HG03159 (cell line): Measurements from ENCODE around the gene EMP2.
A peak's percentile ranks its signal among the peaks of the same experiment; 100 is the strongest.
"Not testable (repeated sequence)": the region's sequence is repeated elsewhere in the genome, so short reads cannot be mapped to it uniquely, and the experiment has no call there.

ENCODE experiments used
- ATAC-seq: cut with Tn5 transposase; IDR thresholded peaks from one replicate; pipeline ENCODE4 v1.9.1; 2021; ENCODE audit warnings: mild to moderate bottlenecking, moderate library complexity; ENCODE audit not compliant: unreplicated experiment

EMP2 gene

DNA sequence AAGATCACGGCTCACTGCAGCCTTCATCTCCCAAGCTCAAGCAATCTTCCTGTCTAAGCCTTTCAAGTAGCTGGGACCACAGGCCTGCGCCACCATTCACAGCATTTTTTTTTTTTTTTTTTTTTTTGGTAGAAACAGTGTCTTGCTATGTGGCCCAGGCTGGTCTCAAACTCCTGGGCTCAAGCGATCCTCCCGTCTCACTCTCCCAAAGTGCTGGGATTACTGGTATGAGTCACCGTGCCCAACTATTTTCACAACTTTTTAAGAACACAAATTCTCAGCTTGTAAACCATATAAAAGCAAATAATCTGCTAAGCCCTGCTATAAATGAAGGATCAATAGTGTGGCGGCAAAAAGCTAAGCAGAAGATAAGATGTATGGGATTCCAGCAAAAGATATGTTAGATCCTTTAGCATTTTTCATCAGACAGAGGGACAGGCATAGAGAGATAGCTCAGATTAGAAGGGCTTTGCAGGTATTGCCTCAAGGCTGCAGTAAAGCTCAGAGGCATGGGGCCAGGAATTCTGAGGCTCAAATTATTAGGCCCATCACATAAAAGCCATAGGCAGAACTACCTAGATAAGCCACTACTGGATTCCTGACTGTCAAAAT is 55.1 kb downstream of the EMP2 start:
- ATAC-seq, result no peak

DNA sequence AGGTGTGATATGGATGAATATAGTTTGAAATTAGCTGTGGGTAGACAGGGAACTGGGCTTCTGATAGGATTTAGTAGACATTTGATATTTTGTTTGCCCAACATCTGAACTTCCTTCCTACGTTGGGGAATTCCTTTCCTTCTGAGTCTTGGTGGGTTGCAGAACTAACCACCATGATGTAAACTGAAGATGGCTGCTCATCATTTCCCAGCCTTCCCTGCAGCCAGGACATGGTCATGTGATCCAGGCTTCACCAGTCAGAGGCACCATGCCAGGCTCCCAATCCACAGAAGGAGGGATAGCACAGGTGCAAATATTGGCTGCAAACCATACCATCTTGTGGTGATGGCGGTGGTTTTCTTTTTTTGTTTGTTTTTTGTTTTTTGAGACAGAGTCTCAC is 57.4 kb downstream of the EMP2 start:
- ATAC-seq, result no peak

DNA sequence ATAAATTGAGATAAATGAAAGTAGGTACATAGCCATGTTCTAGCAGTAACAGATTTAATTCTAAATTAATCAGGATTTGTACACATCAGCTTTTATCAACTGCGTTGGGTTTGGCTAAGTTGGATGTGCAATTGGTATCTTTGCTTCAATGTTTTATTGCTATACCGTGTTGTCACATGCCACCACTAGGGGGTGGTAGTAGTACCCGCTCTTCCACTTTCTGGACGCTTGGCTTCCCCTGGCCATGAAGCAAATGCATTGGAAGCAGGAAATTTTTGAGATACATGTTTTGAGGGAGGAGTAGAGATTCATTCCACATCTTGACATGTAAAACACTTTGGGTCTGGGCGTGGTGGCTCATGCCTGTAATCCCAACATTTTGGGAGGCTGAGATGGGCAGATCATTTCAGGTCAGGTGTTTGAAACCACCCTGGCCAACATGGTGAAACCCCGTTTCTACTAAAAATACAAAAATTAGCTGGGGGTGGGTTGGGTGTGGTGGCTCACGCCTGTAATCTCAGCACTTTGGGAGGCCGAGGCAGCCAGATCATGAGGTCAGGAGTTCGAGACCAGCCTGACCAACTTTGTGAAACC is 58.6 kb downstream of the EMP2 start:
- no peak for ATAC-seq

DNA sequence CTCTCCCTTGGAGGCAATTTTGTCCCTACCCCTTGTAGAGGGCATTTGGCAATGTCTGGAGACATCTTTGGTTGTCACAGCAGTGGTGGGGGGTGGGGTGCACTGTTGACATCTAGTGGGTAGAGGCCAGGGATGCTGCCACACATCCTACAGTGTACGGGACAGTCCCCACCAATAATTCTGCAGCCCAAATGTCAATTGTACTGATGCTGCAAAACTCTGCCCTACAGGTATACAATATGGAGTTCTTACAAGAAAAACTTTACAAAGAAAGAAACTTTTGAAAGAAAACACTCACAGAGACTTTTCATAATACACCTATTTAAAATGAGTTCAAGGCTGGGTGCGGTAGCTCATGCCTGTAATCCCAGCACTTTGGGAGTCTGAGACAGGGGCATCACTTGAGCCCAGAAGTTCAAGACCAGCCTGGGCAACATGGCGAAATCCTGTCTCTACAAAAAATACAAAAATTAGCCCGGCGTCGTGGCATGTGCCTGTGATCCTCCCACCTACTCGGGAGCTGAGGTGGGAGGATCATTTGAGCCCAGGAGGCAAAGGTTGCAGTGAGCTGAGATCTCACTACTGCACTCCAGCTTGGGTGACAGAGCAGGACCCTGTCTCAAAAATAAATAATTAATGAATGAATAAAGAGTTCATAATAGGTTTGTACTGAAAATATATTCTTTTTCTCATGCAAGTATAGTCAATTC is 59.4 kb downstream of the EMP2 start:
- no peak for ATAC-seq

DNA sequence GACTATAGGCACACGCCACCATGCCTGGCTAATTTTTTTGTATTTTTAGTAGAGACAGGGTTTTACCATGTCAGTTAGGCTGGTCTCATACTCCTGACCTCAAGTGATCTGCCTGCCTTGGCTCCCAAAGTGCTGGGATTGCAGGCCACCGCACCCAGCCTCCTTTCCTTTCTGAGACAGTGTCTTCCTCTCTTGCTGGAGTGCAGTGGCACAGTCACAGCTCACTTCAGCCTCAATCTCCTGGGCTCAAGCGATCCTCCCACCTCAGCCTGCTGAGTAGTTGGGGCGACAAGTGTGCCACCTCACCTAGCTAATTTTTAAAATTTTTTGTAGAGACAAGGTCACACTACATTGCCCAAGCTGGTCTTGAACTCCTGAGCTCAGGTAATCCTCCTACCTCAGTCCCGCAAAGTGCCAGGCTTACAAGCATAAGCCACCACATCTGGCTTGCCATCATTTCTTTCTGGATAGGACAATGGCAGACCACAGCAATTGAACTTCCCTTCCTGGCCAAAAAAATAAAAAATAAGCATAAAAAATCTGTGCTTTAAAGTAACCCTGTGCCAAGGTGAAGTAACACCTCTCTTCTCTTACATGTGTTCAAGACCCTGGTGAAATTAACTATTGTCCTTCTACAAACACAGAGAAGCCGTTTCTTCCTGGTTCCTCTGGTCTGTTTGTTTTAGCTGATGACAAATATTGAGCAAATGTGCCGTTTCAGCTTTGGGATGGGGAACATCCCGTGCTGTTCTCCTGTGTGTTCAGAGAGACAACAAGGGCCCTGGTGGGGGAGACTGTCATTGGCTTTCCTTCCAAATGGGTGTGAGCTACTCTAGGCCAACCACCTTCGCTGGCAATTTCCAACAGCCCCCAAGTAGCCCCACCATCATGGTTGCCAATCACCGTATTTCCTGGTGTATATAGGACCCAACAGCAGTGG is 60.2 kb downstream of the EMP2 start:
- no peak for ATAC-seq

DNA sequence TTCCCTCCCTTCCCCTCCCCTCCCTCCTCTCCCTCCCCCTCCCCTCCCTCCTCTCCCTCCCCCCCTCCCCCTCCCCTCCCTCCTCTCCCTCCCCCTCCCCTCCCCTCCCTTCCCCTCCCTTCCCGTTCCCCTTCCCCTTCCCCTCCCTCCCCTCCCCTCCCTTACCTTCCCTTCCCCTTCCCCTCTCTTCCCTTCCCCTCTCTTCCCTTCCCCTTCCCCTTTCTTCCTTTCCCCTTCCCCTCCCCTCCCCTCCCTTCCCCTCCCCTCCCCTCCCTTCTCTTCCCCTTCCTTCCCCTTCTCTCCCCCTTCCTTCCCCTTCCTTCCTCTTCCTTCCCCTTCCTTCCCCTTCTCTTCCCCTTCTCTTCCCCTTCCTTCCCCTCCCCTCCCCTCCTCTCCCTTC is 61.1 kb downstream of the EMP2 start:
- no peak for ATAC-seq

DNA sequence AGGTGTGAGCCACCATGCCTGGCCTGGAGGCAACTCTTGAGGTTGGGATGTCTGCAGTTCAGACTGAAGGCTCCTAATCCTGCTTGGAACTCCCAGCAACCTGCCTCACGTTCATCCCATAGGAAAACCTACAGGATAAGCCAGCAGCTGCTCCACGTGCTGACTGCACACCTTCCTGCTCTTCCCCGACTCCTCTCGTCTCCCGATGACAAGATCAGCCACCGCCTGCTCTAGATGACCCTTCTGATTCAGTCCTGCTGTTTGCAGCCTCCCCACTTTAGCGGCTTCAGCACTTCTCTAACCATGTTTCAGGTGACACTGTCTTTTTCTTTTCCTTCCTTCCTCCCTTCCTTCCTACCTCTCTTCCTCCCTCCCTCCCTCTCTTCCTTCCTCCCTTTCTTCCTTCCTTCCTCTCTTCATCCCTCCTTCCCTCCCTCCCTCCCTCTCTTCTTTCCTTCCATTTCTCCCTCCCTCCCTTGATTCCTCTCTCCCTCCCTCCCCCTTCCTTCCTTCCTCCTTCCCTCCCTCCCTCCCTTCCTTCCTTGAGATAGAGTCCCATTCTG is 61.8 kb downstream of the EMP2 start:
- ATAC-seq, result no peak

DNA sequence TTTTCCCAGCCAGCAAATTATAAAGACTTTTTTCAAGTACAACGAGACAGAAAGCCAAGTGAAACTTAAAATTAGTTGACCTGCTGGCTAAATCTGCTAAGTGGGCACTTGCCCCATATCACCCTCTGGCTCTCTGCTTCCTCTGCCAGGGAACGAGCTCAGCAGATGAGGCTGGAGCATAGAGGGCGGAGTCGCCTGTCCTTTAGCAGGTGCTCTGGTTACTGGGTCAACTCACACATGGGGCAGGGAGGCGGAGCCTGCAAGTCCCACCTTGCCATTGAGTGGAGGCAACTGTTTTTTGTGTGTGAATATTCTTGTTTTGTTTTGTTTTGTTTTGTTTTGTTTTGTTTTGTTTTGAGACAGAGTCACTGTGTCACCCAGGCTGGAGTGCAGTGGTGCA is 62.5 kb downstream of the EMP2 start:
- ATAC-seq, result no peak

DNA sequence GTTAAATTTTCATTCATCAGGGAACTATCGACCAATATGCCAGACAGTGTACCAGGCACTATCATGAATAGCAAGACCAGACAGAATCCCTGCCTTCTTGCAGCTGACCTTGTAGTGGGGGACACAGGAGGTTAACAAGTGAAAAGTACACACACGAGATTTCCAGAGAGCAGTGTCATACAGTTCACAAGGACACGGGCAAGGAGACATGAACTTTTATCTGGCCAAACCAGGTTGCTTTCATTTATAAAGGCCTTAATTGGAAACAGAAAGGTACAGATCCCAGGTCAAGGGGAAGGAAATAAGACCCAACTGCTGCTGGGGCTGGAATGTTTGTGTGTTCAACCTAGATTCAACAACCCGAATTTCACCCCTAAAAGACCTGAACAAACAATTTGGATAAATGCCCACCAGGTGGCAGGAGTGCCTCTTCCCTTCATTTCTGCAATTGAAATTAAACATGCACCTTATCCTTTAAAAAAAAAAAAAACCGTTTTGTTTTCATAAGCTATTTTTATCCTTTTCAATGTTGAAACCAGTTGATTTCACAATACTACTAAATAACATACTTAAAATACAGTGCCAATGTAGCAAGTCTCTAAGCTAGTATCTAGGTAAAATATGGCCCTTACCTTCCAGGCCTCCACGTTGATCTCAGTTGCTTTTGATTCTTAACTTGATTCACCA is 65.9 kb downstream of the EMP2 start:
- no peak for ATAC-seq

DNA sequence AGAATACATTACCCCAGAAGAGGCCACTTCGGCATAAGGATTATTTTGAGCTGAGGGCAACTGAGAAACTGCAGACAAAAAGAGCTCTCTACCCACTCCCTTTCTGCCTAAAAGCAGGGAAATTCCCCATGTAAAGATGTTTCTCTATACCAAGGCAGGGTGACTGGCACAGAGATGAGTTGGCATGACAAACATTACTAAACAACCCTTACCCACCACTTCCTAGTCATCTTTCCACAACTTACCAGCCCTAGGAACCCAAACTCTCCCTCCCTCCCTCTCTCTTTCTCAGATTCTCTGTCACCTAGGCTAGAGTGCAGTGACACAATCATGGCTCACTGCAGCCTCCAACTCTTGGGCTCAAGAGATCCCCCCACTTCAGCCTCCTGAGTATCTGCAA is 68.6 kb downstream of the EMP2 start:
- ATAC-seq, result no peak

DNA sequence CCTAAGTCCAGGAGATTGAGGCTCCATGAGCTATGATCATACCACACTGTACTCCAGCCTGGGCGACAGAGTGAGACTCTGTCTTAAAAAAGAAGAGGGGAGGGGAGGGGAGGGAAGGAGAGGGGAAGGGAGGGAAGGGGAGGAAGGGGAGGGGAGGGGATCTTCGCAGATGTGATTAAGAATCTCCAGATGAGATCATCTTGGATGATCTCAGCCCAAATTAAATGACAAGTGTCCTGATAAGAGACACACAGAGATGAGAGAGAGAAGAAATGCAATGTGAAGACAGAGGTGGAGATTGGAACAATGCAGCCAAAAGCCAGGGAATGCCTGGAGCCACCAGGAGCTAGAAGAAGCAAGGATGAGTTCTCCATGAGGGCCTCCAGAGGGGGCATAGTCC is 70.1 kb downstream of the EMP2 start:
- ATAC-seq, result no peak

DNA sequence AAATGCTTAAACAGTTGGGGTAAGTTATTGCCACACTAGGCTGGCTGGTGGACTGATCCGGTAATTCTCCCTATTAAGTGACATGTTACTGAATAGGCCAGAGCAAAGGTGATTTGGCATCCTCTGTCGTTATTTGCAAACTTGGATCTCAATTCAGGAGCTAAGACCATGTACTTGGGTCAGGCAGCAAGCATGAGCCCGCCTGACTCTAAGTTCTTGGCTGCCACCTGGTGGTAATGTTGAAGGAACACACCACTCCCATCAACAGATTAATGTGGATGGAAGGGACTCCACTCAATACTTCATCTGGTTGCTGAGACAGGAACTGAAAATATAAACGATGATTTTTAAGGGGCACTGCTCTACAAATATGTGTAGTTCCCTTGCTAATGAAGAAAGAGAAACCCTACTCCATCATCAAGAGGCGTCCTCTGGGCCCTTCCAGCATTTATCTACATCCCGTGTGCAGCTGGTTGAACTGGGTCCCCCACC is 70.8 kb downstream of the EMP2 start:
- peak; percentile 72 for ATAC-seq

DNA sequence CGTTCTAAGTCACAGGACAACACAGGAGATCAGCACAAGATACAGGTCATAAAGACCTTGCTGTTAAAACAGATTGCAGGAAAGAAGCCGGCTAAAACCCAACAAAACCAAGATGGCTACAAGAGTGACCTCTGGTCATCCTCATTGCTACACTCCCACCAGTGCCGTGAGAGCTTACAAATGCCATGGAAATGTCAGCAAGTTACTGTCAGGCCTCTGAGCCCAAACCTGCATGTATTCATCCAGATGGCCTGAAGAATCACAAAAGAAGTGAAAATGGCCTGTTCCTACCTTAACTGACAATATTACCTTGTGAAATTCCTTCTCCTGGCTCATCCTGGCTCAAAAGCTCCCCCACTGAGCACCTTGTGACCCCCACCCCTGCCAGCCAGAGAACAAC is 75.1 kb downstream of the EMP2 start:
- ATAC-seq, result not testable (repeated sequence)

DNA sequence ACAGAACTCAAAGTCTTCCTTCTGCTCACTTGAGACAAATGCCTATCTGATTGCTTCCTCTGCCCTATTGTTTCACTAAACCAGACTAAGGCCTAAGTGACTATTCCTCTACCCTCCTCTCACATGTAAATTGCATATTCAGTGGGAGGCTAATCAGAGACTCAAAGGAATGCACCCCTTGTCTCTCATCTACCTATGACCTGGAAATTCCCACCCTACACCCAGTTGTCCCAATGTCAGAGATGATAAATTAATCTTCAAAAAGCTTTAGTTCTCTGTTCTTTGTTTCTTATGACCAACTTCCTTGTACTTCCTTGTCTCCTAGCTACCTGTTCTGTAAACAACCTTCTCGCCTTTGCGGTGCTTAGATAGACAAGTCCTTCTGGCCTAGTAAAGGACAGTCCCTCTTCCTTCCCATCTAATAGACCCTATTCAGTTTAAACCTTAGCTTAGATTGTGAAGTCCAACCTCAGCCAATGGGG is 76.0 kb downstream of the EMP2 start:
- ATAC-seq, result no peak

DNA sequence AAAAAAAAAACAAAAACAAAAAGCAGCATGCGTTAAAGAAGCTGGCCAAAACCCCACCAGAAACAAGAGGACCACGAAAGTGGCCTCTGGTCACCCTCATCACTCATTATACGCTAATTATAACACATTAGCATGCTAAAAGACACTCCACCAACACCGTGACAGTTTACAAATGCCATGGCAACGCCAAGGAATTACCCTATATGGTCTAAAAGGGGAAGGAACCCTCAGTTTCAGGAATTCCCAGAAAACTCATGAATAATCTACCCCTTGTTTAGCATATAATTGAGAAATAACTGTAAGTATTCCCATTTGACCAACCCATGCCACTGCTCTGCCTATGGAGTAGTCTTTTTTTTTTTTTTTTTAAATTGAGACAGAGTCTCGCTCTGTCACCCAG is 77.6 kb downstream of the EMP2 start:
- ATAC-seq, result no peak

DNA sequence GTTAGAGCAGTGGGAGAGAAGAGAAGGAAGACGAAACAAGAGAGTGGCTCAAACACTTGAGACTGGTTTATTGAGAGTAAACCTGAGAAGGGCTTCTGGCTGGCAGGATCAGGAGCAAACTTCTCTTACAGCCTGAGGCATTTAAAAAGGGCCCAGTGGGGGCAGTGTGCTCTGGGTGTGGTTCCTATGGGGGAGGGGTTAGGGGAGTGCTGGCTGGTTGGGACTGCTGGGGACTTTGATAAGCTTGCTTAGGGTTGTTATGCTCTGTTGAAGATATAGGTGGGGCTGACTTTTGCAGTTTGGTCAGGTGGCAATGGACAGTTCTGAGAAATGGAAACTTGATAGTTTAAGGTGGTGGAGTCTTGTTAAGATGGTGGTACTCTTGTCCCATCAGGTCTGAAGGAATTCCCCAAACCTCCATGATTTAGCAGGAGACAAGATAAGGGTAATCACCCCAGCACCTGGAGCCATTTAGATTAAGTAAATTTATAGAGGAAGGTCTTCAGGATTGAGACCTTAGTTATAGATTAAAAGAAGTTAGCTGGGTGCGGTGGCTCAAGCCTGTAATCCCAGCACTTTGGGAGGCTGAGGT is 79.3 kb downstream of the EMP2 start:
- no peak for ATAC-seq

DNA sequence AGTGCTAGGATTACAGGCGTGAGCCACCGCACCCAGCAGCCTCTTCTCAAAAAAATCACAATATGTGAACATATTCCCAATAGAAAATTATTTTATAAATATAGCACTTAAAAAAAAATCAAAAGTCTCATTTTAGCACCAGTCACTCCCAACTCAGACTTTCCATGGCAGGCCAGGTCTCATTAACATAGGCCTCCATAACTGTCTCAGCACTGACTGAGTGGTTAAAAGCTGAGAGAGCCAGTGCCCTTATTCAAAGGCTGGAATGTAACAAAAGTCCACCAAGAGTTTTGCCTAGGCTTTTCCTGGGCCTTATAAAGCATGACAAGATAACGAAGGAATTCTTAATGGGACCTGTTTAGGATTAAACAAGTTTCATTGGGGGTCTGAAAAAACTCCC is 79.8 kb downstream of the EMP2 start:
- ATAC-seq, result no peak

DNA sequence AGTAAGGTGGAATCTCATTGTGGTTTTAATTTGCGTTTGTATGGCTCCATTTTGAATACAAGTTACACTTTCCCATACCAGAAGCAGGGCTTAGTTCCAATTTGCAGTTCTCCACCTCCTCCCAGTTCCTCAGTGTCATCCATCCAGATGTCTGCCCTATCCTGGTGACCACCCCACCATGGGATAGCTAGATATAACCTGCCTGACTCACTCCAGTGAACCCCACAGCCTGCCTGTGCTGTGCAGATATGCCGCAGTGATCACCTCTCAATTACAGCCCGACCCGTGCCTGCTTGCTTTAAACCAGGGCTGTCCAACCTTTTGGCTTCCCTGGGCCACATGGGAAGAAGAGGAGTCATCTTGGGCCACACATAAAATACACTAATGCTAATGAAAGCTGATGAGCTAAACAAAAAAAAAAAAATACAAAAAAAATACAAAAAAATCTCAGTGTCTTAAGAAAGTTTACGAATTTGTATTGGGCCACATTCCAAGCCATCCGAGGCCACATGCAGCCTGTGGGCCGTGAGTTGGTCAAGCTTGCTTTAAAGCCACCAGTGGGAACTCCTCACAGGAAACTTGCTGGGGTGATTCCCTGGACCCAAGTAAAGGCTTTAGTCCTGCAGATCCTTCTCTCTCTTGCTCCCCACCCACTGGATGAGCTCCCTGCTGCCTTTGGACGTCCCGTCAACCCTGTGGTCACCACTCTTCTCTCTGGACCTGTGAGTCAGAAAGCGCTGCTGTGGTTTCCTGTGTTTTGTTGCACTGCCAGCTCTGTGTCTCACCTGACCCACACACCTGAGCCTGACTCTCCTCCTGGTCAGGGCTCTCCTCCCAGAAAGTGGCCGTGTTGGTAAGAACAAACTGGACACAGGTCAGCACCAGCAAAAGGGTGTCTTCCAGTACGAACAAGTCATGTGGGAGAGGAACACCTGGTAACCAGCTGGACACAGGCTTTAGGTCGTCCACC is 83.0 kb downstream of the EMP2 start:
- no peak for ATAC-seq

DNA sequence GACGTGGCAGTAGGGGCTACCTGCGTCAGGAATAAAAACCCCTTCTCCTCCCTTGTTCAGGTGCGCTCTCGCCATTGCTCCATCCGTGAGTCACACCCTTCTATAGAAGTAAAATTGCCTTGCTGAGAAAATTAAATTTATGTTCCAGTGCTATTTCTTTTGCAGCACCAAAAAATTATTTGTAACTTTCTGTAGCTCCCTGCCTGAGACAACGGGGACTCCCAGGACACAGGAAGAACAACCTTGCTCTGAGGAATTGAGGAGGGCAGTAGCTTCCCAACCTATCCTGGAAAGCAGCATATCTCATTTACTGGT is 85.4 kb downstream of the EMP2 start:
- no peak for ATAC-seq
